A549 (cell line): ENCODE data around the gene ADK. TPM values are rescaled to one million over a fixed set of nuclear protein-coding genes. Genes with fewer than 3 reads are reported as not detected.

Source experiments
- ATAC-seq, 2 experiments: fragments of 200-7000 bp in 1 of 2; fragments of >200 bp in 1 of 2; cut with Nextera tagmentation in 1 of 2; cut with Tn5 transposase in 1 of 2; 3 replicates each; pipeline versions ENCODE4 v1.8.0 to v1.9.1; 2018 to 2020; ENCODE audit warnings: mild to moderate bottlenecking in 1 of 2, moderate library complexity in 1 of 2
- CTCF ChIA-PET: fragments of 300-600 bp; sonication (Branson Sonifier 250); formaldehyde crosslinking; extraction: SDS; loops from one replicate; lab custom pipeline; 2021; ENCODE audit warnings: antibody characterized with exemption, inconsistent platforms; lab: Yijun Ruan, JAX
- POLR2A ChIA-PET: fragments of 350-600 bp; formaldehyde crosslinking; extraction: SDS; loops from one replicate; lab custom pipeline; 2021; ENCODE audit warnings: antibody characterized with exemption, inconsistent platforms; lab: Yijun Ruan, JAX
- DNase-seq, 2 experiments: peaks; one replicate each; pipeline versions ENCODE4 v3.0.0 to v3.0.0-alpha.2; 2011 to 2016; ENCODE audit warnings: low read depth in 1 of 2, low spot score in 1 of 2
- FAIRE-seq: peaks from 2 replicates; lab custom pipeline; 2011; peaks lifted over from hg19 to GRCh38; lab: Jason Lieb, UNC
- H3K27ac ChIP-seq, 2 experiments: fragments of >200 bp; sonication (Bioruptor Twin); formaldehyde crosslinking; 3 replicates each; pipeline ENCODE4 v1.5.1; 2016 to 2017
- H3K4me1 ChIP-seq: fragments of >200 bp; sonication (Bioruptor Twin); formaldehyde crosslinking; 3 replicates; pipeline ENCODE4 v1.6.1; 2016
- H3K4me2 ChIP-seq: fragments of >200 bp; sonication (Bioruptor Twin); formaldehyde crosslinking; 3 replicates; pipeline ENCODE4 v1.6.1; 2016
- H3K4me3 ChIP-seq: fragments of >200 bp; sonication (Bioruptor Twin); formaldehyde crosslinking; 3 replicates; pipeline ENCODE4 v1.5.1; 2016
- H3K9me3 ChIP-seq: fragments of >200 bp; sonication (Bioruptor Twin); formaldehyde crosslinking; 3 replicates; pipeline ENCODE4 v1.6.1; 2016
- ATOH8 ChIP-seq: fragments of 250-450 bp; sonication (Bioruptor Pico); IDR thresholded peaks from 2 replicates; pipeline ENCODE4 v1.5.0; 2020; ENCODE audit warnings: low read depth, mild to moderate bottlenecking, moderate library complexity
- CBX2 ChIP-seq: fragments of 200-600 bp; sonication (generic); IDR thresholded peaks from 2 replicates; pipeline ENCODE4 v1.6.1; 2016; ENCODE audit warnings: low read depth, mild to moderate bottlenecking, borderline replicate concordance
- CEBPB ChIP-seq, 2 experiments: fragments of >200 bp in 1 of 2; sonication (Bioruptor Twin) in 1 of 2; formaldehyde crosslinking in 1 of 2; IDR thresholded peaks; 2 replicates each; pipeline ENCODE4 v1.6.1; 2012 to 2016
- CHD2 ChIP-seq: fragments of 150-350 bp; IDR thresholded peaks from 2 replicates; pipeline ENCODE4 v1.6.1; 2014; ENCODE audit warnings: low read length; ENCODE audit not compliant: partially characterized antibody
- CHD4 ChIP-seq: fragments of 200-600 bp; sonication (generic); IDR thresholded peaks from 2 replicates; pipeline ENCODE4 v1.6.1; 2016; ENCODE audit warnings: antibody characterized with exemption, mild to moderate bottlenecking, borderline replicate concordance
- EHF ChIP-seq: fragments of 250-450 bp; sonication (Bioruptor Pico); IDR thresholded peaks from 2 replicates; pipeline ENCODE4 v1.5.0; 2020; ENCODE audit warnings: mild to moderate bottlenecking
- ELK1 ChIP-seq: fragments of 150-350 bp; IDR thresholded peaks from 2 replicates; pipeline ENCODE4 v1.6.1; 2014; ENCODE audit warnings: low read depth, mild to moderate bottlenecking, low read length
- FOSL2 ChIP-seq, 2 experiments: fragments of 450-650 bp in 1 of 2; fragments of >200 bp in 1 of 2; sonication (Bioruptor Twin) in 1 of 2; formaldehyde crosslinking; IDR thresholded peaks; 2 replicates each; pipeline versions ENCODE4 v1.5.0 to v1.6.1; 2016 to 2020; ENCODE audit warnings: mild to moderate bottlenecking in 1 of 2, moderate library complexity in 1 of 2
- FOXS1 ChIP-seq: fragments of 250-450 bp; sonication (Bioruptor Pico); IDR thresholded peaks from 2 replicates; pipeline ENCODE4 v1.5.0; 2020; ENCODE audit warnings: mild to moderate bottlenecking, moderate library complexity
- HES2 ChIP-seq: fragments of >200 bp; sonication (Bioruptor Twin); formaldehyde crosslinking; IDR thresholded peaks from 2 replicates; pipeline ENCODE4 v1.6.1; 2016
- HEYL ChIP-seq: fragments of 250-450 bp; sonication (Bioruptor Pico); IDR thresholded peaks from 2 replicates; pipeline ENCODE4 v1.8.0; 2021; ENCODE audit warnings: mild to moderate bottlenecking, moderate library complexity
- HOXB13 ChIP-seq: fragments of 250-450 bp; sonication (Bioruptor Pico); IDR thresholded peaks from 2 replicates; pipeline ENCODE4 v1.5.0; 2020; ENCODE audit warnings: low read depth, mild to moderate bottlenecking, moderate library complexity
- JUN ChIP-seq, 2 experiments: fragments of >200 bp; sonication (Bioruptor Twin); formaldehyde crosslinking; IDR thresholded peaks; 2 replicates in 1 of 2; 3 replicates in 1 of 2; pipeline ENCODE4 v1.6.1; 2016 to 2017
- KDM1A ChIP-seq: fragments of 200-600 bp; sonication (generic); IDR thresholded peaks from 2 replicates; pipeline ENCODE4 v1.6.1; 2016; ENCODE audit warnings: low read depth, mild to moderate bottlenecking
- KDM5A ChIP-seq: fragments of 200-600 bp; sonication (generic); IDR thresholded peaks from 2 replicates; pipeline ENCODE4 v1.6.1; 2016; ENCODE audit warnings: antibody characterized with exemption, mild to moderate bottlenecking
- MAX ChIP-seq: IDR thresholded peaks from 2 replicates; pipeline ENCODE4 v1.6.1; 2012
- MAZ ChIP-seq: fragments of 150-350 bp; IDR thresholded peaks from 2 replicates; pipeline ENCODE4 v1.6.1; 2014; ENCODE audit warnings: antibody characterized with exemption, low read depth, low read length, borderline replicate concordance
- MYC ChIP-seq: IDR thresholded peaks from 2 replicates; pipeline ENCODE4 v1.6.1; 2012; ENCODE audit warnings: mild to moderate bottlenecking, inconsistent platforms, low read length, improper control_type of control experiment, borderline replicate concordance
- NFE2L2 ChIP-seq: fragments of 150-350 bp; conservative IDR thresholded peaks from 2 replicates; pipeline ENCODE4 v1.6.1; 2014; ENCODE audit warnings: low read length
- NPAS2 ChIP-seq: fragments of 250-450 bp; sonication (Bioruptor Pico); IDR thresholded peaks from 2 replicates; pipeline ENCODE4 v1.8.0; 2022; ENCODE audit warnings: mild to moderate bottlenecking, moderate library complexity, borderline replicate concordance
- PHF8 ChIP-seq: fragments of 200-600 bp; sonication (generic); IDR thresholded peaks from 2 replicates; pipeline ENCODE4 v1.6.1; 2016; ENCODE audit warnings: low read depth, mild to moderate bottlenecking, antibody characterized with exemption, moderate library complexity, borderline replicate concordance
- POLR2AphosphoS2 ChIP-seq: conservative IDR thresholded peaks from 2 replicates; pipeline ENCODE4 v1.6.1; 2012; ENCODE audit warnings: low read length, improper control_type of control experiment, inconsistent platforms
- RARB ChIP-seq: fragments of 250-450 bp; sonication (Bioruptor Pico); IDR thresholded peaks from 2 replicates; pipeline ENCODE4 v1.8.0; 2021; ENCODE audit warnings: mild to moderate bottlenecking, moderate library complexity
- RCOR1 ChIP-seq: fragments of 150-350 bp; IDR thresholded peaks from 2 replicates; pipeline ENCODE4 v1.6.1; 2014; ENCODE audit warnings: antibody characterized with exemption, low read length, low read depth
- RNF2 ChIP-seq: fragments of 200-600 bp; sonication (generic); IDR thresholded peaks from 2 replicates; pipeline ENCODE4 v1.6.1; 2016; ENCODE audit warnings: low read depth, mild to moderate bottlenecking, antibody characterized with exemption, moderate library complexity, borderline replicate concordance
- TFCP2L1 ChIP-seq: fragments of 250-450 bp; sonication (Bioruptor Pico); IDR thresholded peaks from 2 replicates; pipeline ENCODE4 v1.5.0; 2021; ENCODE audit warnings: mild to moderate bottlenecking
- TP53 ChIP-seq: fragments of 250-450 bp; sonication (Bioruptor Pico); IDR thresholded peaks from 2 replicates; pipeline ENCODE4 v1.5.0; 2021; ENCODE audit warnings: mild to moderate bottlenecking, moderate library complexity
- ZC3H11A ChIP-seq: fragments of 450-650 bp; IDR thresholded peaks from 2 replicates; pipeline ENCODE4 v1.6.1; 2014; ENCODE audit warnings: antibody characterized with exemption, mild to moderate bottlenecking
- ZFP36 ChIP-seq: fragments of 450-650 bp; IDR thresholded peaks from 2 replicates; pipeline ENCODE4 v1.6.1; 2014; ENCODE audit warnings: borderline replicate concordance; ENCODE audit not compliant: partially characterized antibody
- ZNF302 ChIP-seq: fragments of 250-450 bp; sonication (Bioruptor Pico); IDR thresholded peaks from 2 replicates; pipeline ENCODE4 v1.9.0; 2021; ENCODE audit warnings: inconsistent platforms, mild to moderate bottlenecking, moderate library complexity
- WGBS: methylation state at CpG from one replicate; pipeline ENCODE4 v1.1.6; 2017; ENCODE audit errors: missing lambda C conversion rate; 5-methylcytosine and 5-hydroxymethylcytosine counted together
- polyA plus RNA-seq, 4 experiments: library from polyadenylated mRNA; depleted of rRNA in 3 of 4; stranded (reverse); fragments of >200 nt; fragmentation: RNase III in 1 of 4; extraction: RNeasy Plus Mini Kit Qiagen cat#74134 plus additional on column Dnase treatment in 1 of 4; gene quantifications; 2 replicates in 3 of 4; 3 replicates in 1 of 4; pipeline ENCODE4 v1.2.3, GENCODE V29; 2011 to 2017

The ADK gene
- polyA plus RNA-seq, 2 of the 4 experiments (the other 2 are of a cell fraction) = 35.8 to 40.7 TPM

GRCh38 chr10:74342991-74343390 lies 192.0 kb downstream of the ADK start:
- no peak for TF ChIP-seq POLR2AphosphoS2
- no peak for TF ChIP-seq MAZ
- no peak for TF ChIP-seq PHF8
- no peak for TF ChIP-seq ZNF302 (CRISPR knock-in tag)
- TF ChIP-seq TP53 (CRISPR knock-in tag) = no peak
- no peak for TF ChIP-seq RCOR1
- Histone ChIP-seq H3K4me3 (no peak overlapping the region), H3K4me2 (no peak overlapping the region), H3K9me3 (peaks cover 20% of the 10 kb centered on the region), H3K4me1 (peaks cover 4% of the 10 kb centered on the region; the same call in 2 of the 3 replicates), H3K27ac (no peak overlapping the region)
- no peak for FAIRE-seq
- ATAC-seq = no peak
- ChIA-PET CTCF (no interaction called here), POLR2A (no interaction called here)
- 84% methylated on average over 2 of the region's 2 CpGs for WGBS
- no peak for DNase-seq

- no peak for ATAC-seq
- no peak overlapping the region for H3K4me2 ChIP-seq
- 96% methylated on average over 3 of the region's 3 CpGs for WGBS
- POLR2A ChIA-PET = no interaction called here
- TF ChIP-seq MAX (no peak), HOXB13 (no peak), ELK1 (no peak), CHD4 (no peak), MYC (no peak), FOXS1 (no peak), KDM1A (no peak), HEYL (no peak), KDM5A (no peak), RARB (no peak), TP53 (CRISPR knock-in tag) (no peak), JUN (IDR thresholded peaks at IDR 0.05) (no peak), RCOR1 (no peak), MAZ (no peak), HES2 (no peak)
- H3K4me3 ChIP-seq = no peak overlapping the region
- no peak overlapping the region for H3K27ac ChIP-seq
- FAIRE-seq = no peak
- H3K9me3 ChIP-seq = peaks cover 20% of the 10 kb centered on the region
- CTCF ChIA-PET = no interaction called here
- no peaks in the 10 kb centered on the region for H3K4me1 ChIP-seq
- DNase-seq = no peak
Observed at GRCh38 chr10:74343804-74344203, 192.8 kb downstream of the ADK start.

- TF ChIP-seq RNF2 = no peak
- no peak for TF ChIP-seq KDM1A
- no peak for TF ChIP-seq CEBPB (IDR thresholded peaks at IDR 0.05)
- TF ChIP-seq ZFP36 = no peak
- no peak for TF ChIP-seq CBX2
- no peak for TF ChIP-seq ATOH8
- TF ChIP-seq CHD4 = no peak
- no peak for TF ChIP-seq TFCP2L1 (CRISPR knock-in tag)
- TF ChIP-seq NPAS2 (CRISPR knock-in tag) = no peak
- no peak for TF ChIP-seq EHF
- no peak for TF ChIP-seq ZC3H11A
- TF ChIP-seq CHD2 = no peak
- no peak for TF ChIP-seq HOXB13
- no peak for TF ChIP-seq FOSL2 (IDR thresholded peaks at IDR 0.05)
- no peak for TF ChIP-seq FOSL2 (CRISPR knock-in tag; IDR thresholded peaks at IDR 0.05)
- no peak for TF ChIP-seq NFE2L2
- FAIRE-seq (no peak), DNase-seq (no peak), ATAC-seq (no peak)
- POLR2A ChIA-PET = no interaction called here
- Histone ChIP-seq H3K9me3 (peaks cover 20% of the 10 kb centered on the region), H3K4me2 (no peak overlapping the region), H3K4me3 (no peak overlapping the region), H3K27ac (no peak overlapping the region), H3K4me1 (no peaks in the 10 kb centered on the region)
- WGBS = 69% methylated on average over 1 of the region's 1 CpG
- CTCF ChIA-PET = no interaction called here
Observed at GRCh38 chr10:74344306-74344705, 193.3 kb downstream of the ADK start.
